ENCODE data around the gene PEX3.

DNA sequence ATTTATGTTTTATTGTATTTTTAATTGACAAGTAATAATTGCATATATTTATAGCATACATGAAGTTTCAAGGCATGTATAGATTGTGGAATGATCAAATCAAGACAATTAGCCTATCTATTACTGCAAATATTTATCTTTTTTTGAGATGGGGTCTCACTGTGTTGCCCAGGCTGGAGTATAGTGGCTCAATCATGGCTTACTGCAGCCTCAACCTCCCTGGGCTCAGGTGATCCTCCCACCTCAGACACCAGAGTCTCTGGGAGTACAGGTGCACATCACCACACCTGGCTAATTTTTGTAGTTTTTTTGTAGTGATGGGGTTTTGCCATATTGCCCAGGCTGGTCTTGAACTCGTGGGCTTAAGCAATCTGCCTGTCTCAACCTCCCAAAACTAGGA is 77.1 kb downstream of the PEX3 start:
- TF ChIP-seq, protein P1, sequence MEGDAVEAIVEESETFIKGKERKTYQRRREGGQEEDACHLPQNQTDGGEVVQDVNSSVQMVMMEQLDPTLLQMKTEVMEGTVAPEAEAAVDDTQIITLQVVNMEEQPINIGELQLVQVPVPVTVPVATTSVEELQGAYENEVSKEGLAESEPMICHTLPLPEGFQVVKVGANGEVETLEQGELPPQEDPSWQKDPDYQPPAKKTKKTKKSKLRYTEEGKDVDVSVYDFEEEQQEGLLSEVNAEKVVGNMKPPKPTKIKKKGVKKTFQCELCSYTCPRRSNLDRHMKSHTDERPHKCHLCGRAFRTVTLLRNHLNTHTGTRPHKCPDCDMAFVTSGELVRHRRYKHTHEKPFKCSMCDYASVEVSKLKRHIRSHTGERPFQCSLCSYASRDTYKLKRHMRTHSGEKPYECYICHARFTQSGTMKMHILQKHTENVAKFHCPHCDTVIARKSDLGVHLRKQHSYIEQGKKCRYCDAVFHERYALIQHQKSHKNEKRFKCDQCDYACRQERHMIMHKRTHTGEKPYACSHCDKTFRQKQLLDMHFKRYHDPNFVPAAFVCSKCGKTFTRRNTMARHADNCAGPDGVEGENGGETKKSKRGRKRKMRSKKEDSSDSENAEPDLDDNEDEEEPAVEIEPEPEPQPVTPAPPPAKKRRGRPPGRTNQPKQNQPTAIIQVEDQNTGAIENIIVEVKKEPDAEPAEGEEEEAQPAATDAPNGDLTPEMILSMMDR (conservative IDR thresholded peaks at IDR 0.05): no peak
- no peak for TF ChIP-seq EZH2 (IDR thresholded peaks at IDR 0.05; ENCODE audit: low read depth)

All from PC-9 (cell line).